Neural cell (in vitro differentiated cells): Measurements from ENCODE around the gene MRPL1. TPM values are rescaled to one million over a fixed set of nuclear protein-coding genes. Genes with fewer than 3 reads are reported as not detected.

Source experiments
- H2AFZ ChIP-seq: fragments of 200-600, 300-800 bp; sonication (generic), shearing (Covaris generic); 2 replicates; pipeline ENCODE4 v1.6.0; 2014; ENCODE audit warnings: low read depth, mild to moderate bottlenecking, antibody characterized with exemption, low read length, moderate library complexity
- H3F3A ChIP-seq: fragments of 200-600 bp; shearing (Covaris generic); 2 replicates; pipeline ENCODE4 v1.6.1; 2016; ENCODE audit warnings: mild to moderate bottlenecking, moderate library complexity, mixed read lengths, antibody characterized with exemption, low read length; ENCODE audit not compliant: insufficient read depth, poor library complexity, severe bottlenecking
- H3K27ac ChIP-seq: fragments of 200-600, 300-800 bp; sonication (generic), shearing (Covaris generic); 2 replicates; pipeline ENCODE4 v1.5.1; 2014; ENCODE audit warnings: mild to moderate bottlenecking, low read length, moderate library complexity
- H3K27me3 ChIP-seq: fragments of 300-800, 200-600 bp; sonication (generic), shearing (Covaris generic); 2 replicates; pipeline ENCODE4 v1.6.0; 2014; ENCODE audit warnings: mild to moderate bottlenecking, low read depth, low read length, moderate library complexity; ENCODE audit not compliant: insufficient read depth
- H3K36me3 ChIP-seq: fragments of 300-800, 200-600 bp; sonication (generic), shearing (Covaris generic); 2 replicates; pipeline ENCODE4 v1.5.1; 2014; ENCODE audit warnings: mild to moderate bottlenecking, antibody characterized with exemption, low read length, moderate library complexity; ENCODE audit not compliant: insufficient read depth
- H3K4me2 ChIP-seq: fragments of 300-800, 200-600 bp; sonication (generic), shearing (Covaris generic); 2 replicates; pipeline ENCODE4 v1.6.0; 2014; ENCODE audit warnings: mild to moderate bottlenecking, low read length
- H3K4me3 ChIP-seq: fragments of 300-800, 200-600 bp; sonication (generic), shearing (Covaris generic); 2 replicates; pipeline ENCODE4 v1.5.1; 2014; ENCODE audit warnings: mild to moderate bottlenecking, low read length, moderate library complexity
- H3K79me2 ChIP-seq: fragments of 200-600 bp; shearing (Covaris generic); replicated peaks from 2 replicates; pipeline ENCODE4 v1.6.0; 2014; ENCODE audit warnings: mild to moderate bottlenecking, low read length, moderate library complexity; ENCODE audit not compliant: insufficient read depth
- H3K9ac ChIP-seq: fragments of 300-800, 200-600 bp; sonication (generic), shearing (Covaris generic); 2 replicates; pipeline ENCODE4 v1.6.1; 2016; ENCODE audit warnings: mild to moderate bottlenecking, low read length, mixed read lengths
- H3K9me2 ChIP-seq: fragments of 200-600 bp; shearing (Covaris generic); 2 replicates; pipeline ENCODE4 v1.6.1; 2016; ENCODE audit warnings: mild to moderate bottlenecking, low read length, mixed read lengths; ENCODE audit not compliant: insufficient read depth
- H3K9me3 ChIP-seq: fragments of 200-600, 300-800 bp; sonication (generic), shearing (Covaris generic); 2 replicates; pipeline ENCODE4 v1.6.1; 2016; ENCODE audit warnings: mild to moderate bottlenecking, mixed run types, low read length, moderate library complexity, mixed read lengths
- H4K20me1 ChIP-seq: fragments of 200-600 bp; shearing (Covaris generic); 2 replicates; pipeline ENCODE4 v1.6.1; 2016; ENCODE audit warnings: mild to moderate bottlenecking, mixed run types; ENCODE audit not compliant: insufficient read depth
- EP300 ChIP-seq: fragments of 450-650 bp; conservative IDR thresholded peaks from 2 replicates; pipeline ENCODE4 v1.6.1; 2014; ENCODE audit warnings: antibody characterized with exemption, mild to moderate bottlenecking, moderate library complexity; ENCODE audit not compliant: poor library complexity, severe bottlenecking
- EZH2 ChIP-seq: fragments of 200-600, 300-800 bp; shearing (Covaris generic), sonication (generic); IDR thresholded peaks from 2 replicates; pipeline ENCODE4 v1.6.1; 2014; ENCODE audit warnings: antibody characterized with exemption, low read length, borderline replicate concordance, mild to moderate bottlenecking; ENCODE audit not compliant: insufficient read depth, poor library complexity, severe bottlenecking
- MXI1 ChIP-seq: fragments of 450-650 bp; conservative IDR thresholded peaks from 2 replicates; pipeline ENCODE4 v1.6.1; 2014; ENCODE audit warnings: antibody characterized with exemption, mild to moderate bottlenecking; ENCODE audit not compliant: poor library complexity, severe bottlenecking
- POLR2AphosphoS5 ChIP-seq: IDR thresholded peaks from 2 replicates; pipeline ENCODE4 v1.6.1; 2012
- RAD21 ChIP-seq: fragments of 450-650 bp; conservative IDR thresholded peaks from 2 replicates; pipeline ENCODE4 v1.6.1; 2014; ENCODE audit warnings: antibody characterized with exemption, mild to moderate bottlenecking, moderate library complexity
- SMC3 ChIP-seq: fragments of 450-650 bp; conservative IDR thresholded peaks from 2 replicates; pipeline ENCODE4 v1.6.1; 2014; ENCODE audit warnings: antibody characterized with exemption, mild to moderate bottlenecking, moderate library complexity; ENCODE audit not compliant: poor library complexity
- TAF1 ChIP-seq: IDR thresholded peaks from 2 replicates; pipeline ENCODE4 v1.6.1; 2012; ENCODE audit warnings: low read depth
- polyA plus RNA-seq: library from polyadenylated mRNA; depleted of rRNA; stranded (reverse); fragments of >200 nt; gene quantifications from 2 replicates; pipeline ENCODE4 v1.2.3, GENCODE V29; 2014
- TF ChIP-seq, protein P1 (sequence below): IDR thresholded peaks from 2 replicates; pipeline ENCODE4 v1.6.1; 2012; ENCODE audit warnings: borderline replicate concordance
- TF ChIP-seq, protein P2 (sequence below): fragments of 450-650 bp; IDR thresholded peaks from 2 replicates; pipeline ENCODE4 v1.5.1; 2014; ENCODE audit warnings: antibody characterized with exemption, mild to moderate bottlenecking, moderate library complexity; ENCODE audit not compliant: poor library complexity, severe bottlenecking

Gene MRPL1
- polyA plus RNA-seq, 1 donor from 2014 or later, result 41.9 TPM

DNA sequence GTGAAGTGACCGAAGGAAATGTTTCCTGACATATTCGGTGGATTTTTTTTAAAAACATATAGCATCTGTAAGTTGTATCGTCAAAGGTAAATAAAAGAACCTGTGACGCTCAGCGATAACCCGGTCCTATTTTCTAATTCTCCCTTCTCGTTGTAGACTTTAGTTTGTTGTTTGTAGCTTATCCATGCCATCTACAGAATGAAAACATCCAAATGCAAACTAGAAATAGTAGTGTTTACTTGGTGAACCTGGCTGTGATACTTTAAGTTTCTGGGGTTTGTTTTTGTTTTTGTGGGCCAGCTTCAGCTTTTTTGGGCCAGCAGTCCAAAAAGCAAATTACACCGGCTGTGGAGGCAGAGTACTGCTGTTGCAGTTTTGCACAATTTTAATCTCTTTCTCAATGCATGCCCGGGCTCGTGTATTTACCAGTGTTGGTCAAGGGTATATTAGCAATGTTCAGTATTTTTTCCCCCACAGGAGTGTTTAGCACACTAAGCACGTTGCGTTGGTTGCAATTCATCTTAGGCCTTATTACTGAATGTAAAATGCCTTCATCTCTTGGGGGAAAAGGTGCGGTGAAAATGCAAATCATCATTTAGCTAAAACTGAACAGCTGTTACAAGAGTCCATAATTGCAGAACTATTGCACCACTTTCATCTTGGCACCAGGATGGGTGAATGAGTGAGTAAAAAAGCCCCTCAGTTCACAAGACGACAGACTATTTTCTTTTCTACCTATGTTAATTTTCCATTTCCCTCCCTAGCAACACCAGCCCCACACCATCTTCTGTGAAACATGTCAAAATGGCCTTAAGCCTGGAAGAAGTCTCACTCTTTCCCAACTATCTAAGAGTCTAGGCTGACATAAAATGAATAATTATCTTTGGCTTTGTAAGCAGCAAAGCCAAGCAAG, 41.7 kb upstream of the MRPL1 start:
- peaks cover 12% of the 10 kb centered on the region for H3K79me2 ChIP-seq
- peak overlapping the region; percentile 95 for H3K9ac ChIP-seq
- H3K9me3 ChIP-seq, result no peaks in the 10 kb centered on the region
- H3K9me2 ChIP-seq, result no peaks in the 10 kb centered on the region
- H2AFZ ChIP-seq, result peak overlapping the region; percentile 17
- H3K36me3 ChIP-seq, result no peaks in the 10 kb centered on the region
- no peaks in the 10 kb centered on the region for H4K20me1 ChIP-seq
- H3K27ac ChIP-seq, result peak overlapping the region; percentile 97
- H3K27me3 ChIP-seq, result no peaks in the 10 kb centered on the region
- no peak for TF ChIP-seq TAF1
- TF ChIP-seq, protein P1, sequence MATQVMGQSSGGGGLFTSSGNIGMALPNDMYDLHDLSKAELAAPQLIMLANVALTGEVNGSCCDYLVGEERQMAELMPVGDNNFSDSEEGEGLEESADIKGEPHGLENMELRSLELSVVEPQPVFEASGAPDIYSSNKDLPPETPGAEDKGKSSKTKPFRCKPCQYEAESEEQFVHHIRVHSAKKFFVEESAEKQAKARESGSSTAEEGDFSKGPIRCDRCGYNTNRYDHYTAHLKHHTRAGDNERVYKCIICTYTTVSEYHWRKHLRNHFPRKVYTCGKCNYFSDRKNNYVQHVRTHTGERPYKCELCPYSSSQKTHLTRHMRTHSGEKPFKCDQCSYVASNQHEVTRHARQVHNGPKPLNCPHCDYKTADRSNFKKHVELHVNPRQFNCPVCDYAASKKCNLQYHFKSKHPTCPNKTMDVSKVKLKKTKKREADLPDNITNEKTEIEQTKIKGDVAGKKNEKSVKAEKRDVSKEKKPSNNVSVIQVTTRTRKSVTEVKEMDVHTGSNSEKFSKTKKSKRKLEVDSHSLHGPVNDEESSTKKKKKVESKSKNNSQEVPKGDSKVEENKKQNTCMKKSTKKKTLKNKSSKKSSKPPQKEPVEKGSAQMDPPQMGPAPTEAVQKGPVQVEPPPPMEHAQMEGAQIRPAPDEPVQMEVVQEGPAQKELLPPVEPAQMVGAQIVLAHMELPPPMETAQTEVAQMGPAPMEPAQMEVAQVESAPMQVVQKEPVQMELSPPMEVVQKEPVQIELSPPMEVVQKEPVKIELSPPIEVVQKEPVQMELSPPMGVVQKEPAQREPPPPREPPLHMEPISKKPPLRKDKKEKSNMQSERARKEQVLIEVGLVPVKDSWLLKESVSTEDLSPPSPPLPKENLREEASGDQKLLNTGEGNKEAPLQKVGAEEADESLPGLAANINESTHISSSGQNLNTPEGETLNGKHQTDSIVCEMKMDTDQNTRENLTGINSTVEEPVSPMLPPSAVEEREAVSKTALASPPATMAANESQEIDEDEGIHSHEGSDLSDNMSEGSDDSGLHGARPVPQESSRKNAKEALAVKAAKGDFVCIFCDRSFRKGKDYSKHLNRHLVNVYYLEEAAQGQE, result no peak
- TF ChIP-seq, protein P2, sequence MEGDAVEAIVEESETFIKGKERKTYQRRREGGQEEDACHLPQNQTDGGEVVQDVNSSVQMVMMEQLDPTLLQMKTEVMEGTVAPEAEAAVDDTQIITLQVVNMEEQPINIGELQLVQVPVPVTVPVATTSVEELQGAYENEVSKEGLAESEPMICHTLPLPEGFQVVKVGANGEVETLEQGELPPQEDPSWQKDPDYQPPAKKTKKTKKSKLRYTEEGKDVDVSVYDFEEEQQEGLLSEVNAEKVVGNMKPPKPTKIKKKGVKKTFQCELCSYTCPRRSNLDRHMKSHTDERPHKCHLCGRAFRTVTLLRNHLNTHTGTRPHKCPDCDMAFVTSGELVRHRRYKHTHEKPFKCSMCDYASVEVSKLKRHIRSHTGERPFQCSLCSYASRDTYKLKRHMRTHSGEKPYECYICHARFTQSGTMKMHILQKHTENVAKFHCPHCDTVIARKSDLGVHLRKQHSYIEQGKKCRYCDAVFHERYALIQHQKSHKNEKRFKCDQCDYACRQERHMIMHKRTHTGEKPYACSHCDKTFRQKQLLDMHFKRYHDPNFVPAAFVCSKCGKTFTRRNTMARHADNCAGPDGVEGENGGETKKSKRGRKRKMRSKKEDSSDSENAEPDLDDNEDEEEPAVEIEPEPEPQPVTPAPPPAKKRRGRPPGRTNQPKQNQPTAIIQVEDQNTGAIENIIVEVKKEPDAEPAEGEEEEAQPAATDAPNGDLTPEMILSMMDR, result no peak
- no peak for TF ChIP-seq SMC3
- no peak for TF ChIP-seq POLR2AphosphoS5
- TF ChIP-seq RAD21, result no peak
- no peak for TF ChIP-seq EZH2
- TF ChIP-seq MXI1, result no peak
- no peak for TF ChIP-seq EP300
- H3F3A ChIP-seq, result peaks cover 11% of the 10 kb centered on the region
- H3K4me3 ChIP-seq, result peak overlapping the region; percentile 65
- H3K4me2 ChIP-seq, result peak overlapping the region; percentile 27

GRCh38 chr4:77821775-77822174, 40.9 kb upstream of the MRPL1 start:
- Histone ChIP-seq H3K4me2 (no peak overlapping the region), H3K79me2 (peaks cover 3% of the 10 kb centered on the region), H3K4me3 (no peak overlapping the region), H3K36me3 (no peaks in the 10 kb centered on the region), H4K20me1 (no peaks in the 10 kb centered on the region), H3K27ac (no peak overlapping the region), H3K27me3 (no peaks in the 10 kb centered on the region), H2AFZ (no peak overlapping the region), H3F3A (peaks cover 8% of the 10 kb centered on the region), H3K9ac (no peak overlapping the region), H3K9me2 (no peaks in the 10 kb centered on the region), H3K9me3 (no peaks in the 10 kb centered on the region)
- TF ChIP-seq TAF1 (no peak), POLR2AphosphoS5 (peak; percentile 70), MXI1 (no peak), SMC3 (no peak), RAD21 (no peak), EZH2 (no peak), EP300 (peak; percentile 94)
- TF ChIP-seq, protein P1, result no peak
- TF ChIP-seq, protein P2, result no peak
